T-helper 2 cell treated with Interferon-gamma antibody and Interleukin-4, amounts not matched to agents 5 μg/mL and 100 μg/mL, for 36 hours (primary cell): ENCODE data around the gene CSPG4.
"Not testable (repeated sequence)": the region's sequence is repeated elsewhere in the genome, so short reads cannot be mapped to it uniquely, and the experiment has no call there.

Experiments used
- DNase-seq: peaks from one replicate; pipeline ENCODE4 v3.0.0; 2021; ENCODE audit warnings: low spot score
- H3K27ac Mint-ChIP-seq: one replicate; pipeline ENCODE4 v1.8.0; 2021; ENCODE audit warnings: mild to moderate bottlenecking, mixed read lengths
- H3K27me3 Mint-ChIP-seq: one replicate; pipeline ENCODE4 v1.8.0; 2021; ENCODE audit warnings: low read depth, mixed read lengths
- H3K36me3 Mint-ChIP-seq: one replicate; pipeline ENCODE4 v1.8.0; 2021; ENCODE audit warnings: low read depth, mixed read lengths
- H3K4me1 Mint-ChIP-seq: one replicate; pipeline ENCODE4 v1.8.0; 2021; ENCODE audit warnings: low read depth, mixed read lengths
- H3K4me3 Mint-ChIP-seq: one replicate; pipeline ENCODE4 v1.8.0; 2022; ENCODE audit warnings: mild to moderate bottlenecking, moderate library complexity, mixed read lengths
- H3K9me3 Mint-ChIP-seq: one replicate; pipeline ENCODE4 v1.8.0; 2021; ENCODE audit warnings: mixed read lengths

Gene CSPG4

GRCh38 chr15:75732809-75733451, 20.3 kb upstream of the CSPG4 start:
- H3K4me3 Mint-ChIP-seq, result no peak overlapping the region
- H3K36me3 Mint-ChIP-seq, result no peaks in the 10 kb centered on the region
- H3K27ac Mint-ChIP-seq, result no peak overlapping the region
- DNase-seq, result peak; percentile 47
- H3K4me1 Mint-ChIP-seq, result peaks cover 9% of the 10 kb centered on the region
- peaks cover 14% of the 10 kb centered on the region for H3K27me3 Mint-ChIP-seq
- H3K9me3 Mint-ChIP-seq, result no peaks in the 10 kb centered on the region

GRCh38 chr15:75732177-75732808, 19.6 kb upstream of the CSPG4 start:
- Mint-ChIP-seq H3K4me1 (peaks cover 6% of the 10 kb centered on the region), H3K27me3 (peaks cover 14% of the 10 kb centered on the region), H3K36me3 (no peaks in the 10 kb centered on the region), H3K4me3 (no peak overlapping the region), H3K9me3 (no peaks in the 10 kb centered on the region), H3K27ac (no peak overlapping the region)
- DNase-seq, result no peak

GRCh38 chr15:75731248-75732151, 18.9 kb upstream of the CSPG4 start:
- no peak overlapping the region for H3K27ac Mint-ChIP-seq
- no peaks in the 10 kb centered on the region for H3K9me3 Mint-ChIP-seq
- H3K4me1 Mint-ChIP-seq, result peaks cover 6% of the 10 kb centered on the region
- DNase-seq, result no peak
- H3K36me3 Mint-ChIP-seq, result no peaks in the 10 kb centered on the region
- H3K4me3 Mint-ChIP-seq, result no peak overlapping the region
- H3K27me3 Mint-ChIP-seq, result peaks cover 10% of the 10 kb centered on the region

- H3K27me3 Mint-ChIP-seq, result peaks cover 10% of the 10 kb centered on the region
- not testable (repeated sequence) for H3K9me3 Mint-ChIP-seq, DNase-seq, H3K4me3 Mint-ChIP-seq, H3K36me3 Mint-ChIP-seq, H3K27ac Mint-ChIP-seq, H3K4me1 Mint-ChIP-seq
Observed at GRCh38 chr15:75730376-75731247, 18.0 kb upstream of the CSPG4 start.

- Mint-ChIP-seq H3K27ac (no peak overlapping the region), H3K27me3 (peaks cover 10% of the 10 kb centered on the region), H3K9me3 (no peaks in the 10 kb centered on the region), H3K4me3 (no peak overlapping the region), H3K4me1 (peaks cover 6% of the 10 kb centered on the region), H3K36me3 (no peaks in the 10 kb centered on the region)
- DNase-seq, result no peak
Observed at GRCh38 chr15:75729326-75730069, 16.9 kb upstream of the CSPG4 start.

- H3K4me3 Mint-ChIP-seq, result no peak overlapping the region
- H3K36me3 Mint-ChIP-seq, result no peaks in the 10 kb centered on the region
- H3K27me3 Mint-ChIP-seq, result peaks cover 10% of the 10 kb centered on the region
- DNase-seq, result peak; percentile 35
- H3K4me1 Mint-ChIP-seq, result peaks cover 6% of the 10 kb centered on the region
- H3K27ac Mint-ChIP-seq, result no peak overlapping the region
- H3K9me3 Mint-ChIP-seq, result no peaks in the 10 kb centered on the region
Observed at GRCh38 chr15:75727851-75728715, 15.4 kb upstream of the CSPG4 start.

- Mint-ChIP-seq H3K36me3 (no peaks in the 10 kb centered on the region), H3K27ac (no peak overlapping the region), H3K4me1 (peaks cover 4% of the 10 kb centered on the region), H3K4me3 (no peak overlapping the region), H3K9me3 (no peaks in the 10 kb centered on the region), H3K27me3 (peaks cover 10% of the 10 kb centered on the region)
- no peak for DNase-seq
Observed at GRCh38 chr15:75727031-75727531, 14.4 kb upstream of the CSPG4 start.

- Mint-ChIP-seq H3K4me1 (peaks cover 3% of the 10 kb centered on the region), H3K9me3 (no peaks in the 10 kb centered on the region), H3K36me3 (no peaks in the 10 kb centered on the region), H3K27ac (no peak overlapping the region), H3K27me3 (peaks cover 6% of the 10 kb centered on the region), H3K4me3 (no peak overlapping the region)
- no peak for DNase-seq
Observed at GRCh38 chr15:75725719-75726607, 13.3 kb upstream of the CSPG4 start.

- H3K36me3 Mint-ChIP-seq, result no peaks in the 10 kb centered on the region
Observed at GRCh38 chr15:75725006-75725718, 12.5 kb upstream of the CSPG4 start.

GRCh38 chr15:75723847-75724660, 11.4 kb upstream of the CSPG4 start:
- H3K36me3 Mint-ChIP-seq, result no peaks in the 10 kb centered on the region
- DNase-seq, result no peak
- H3K27ac Mint-ChIP-seq, result no peak overlapping the region
- no peak overlapping the region for H3K4me3 Mint-ChIP-seq
- peaks cover 3% of the 10 kb centered on the region for H3K4me1 Mint-ChIP-seq
- H3K9me3 Mint-ChIP-seq, result no peaks in the 10 kb centered on the region
- H3K27me3 Mint-ChIP-seq, result peaks cover 4% of the 10 kb centered on the region

More at GRCh38 chr15:75725006-75725718, 12.5 kb upstream of the CSPG4 start:
- DNase-seq, result no peak
- Mint-ChIP-seq H3K4me1 (peaks cover 3% of the 10 kb centered on the region), H3K9me3 (no peaks in the 10 kb centered on the region), H3K27me3 (peaks cover 6% of the 10 kb centered on the region), H3K27ac (no peak overlapping the region), H3K4me3 (no peak overlapping the region)
